ENCODE data around the gene DCXR.

DCXR gene

GRCh38 chr17:82037092-82037888 lies at the start of gene DCXR:
Gene DCXR, minus strand, starts transcription at chr17:82037697. Its CDS starts 15 bp downstream, at chr17:82037682.
- peak; percentile 91 for DNase-seq (ENCODE audit: low read depth)

GRCh38 chr17:82085931-82086764 lies 48.7 kb upstream of the DCXR start:
- DNase-seq (ENCODE audit: low read depth): no peak

- DNase-seq (ENCODE audit: low read depth): no peak
Observed at GRCh38 chr17:82085031-82085861, 47.7 kb upstream of the DCXR start.

GRCh38 chr17:82084373-82085030 lies 47.0 kb upstream of the DCXR start:
- no peak for DNase-seq (ENCODE audit: low read depth)

GRCh38 chr17:82083533-82084359 lies 46.2 kb upstream of the DCXR start:
- no peak for DNase-seq (ENCODE audit: low read depth)

- DNase-seq (ENCODE audit: low read depth): no peak
Observed at GRCh38 chr17:82083009-82083408, 45.5 kb upstream of the DCXR start.

GRCh38 chr17:82082456-82082855 lies 45.0 kb upstream of the DCXR start:
- DNase-seq (ENCODE audit: low read depth): no peak

- no peak for DNase-seq (ENCODE audit: low read depth)
Observed at GRCh38 chr17:82081966-82082365, 44.5 kb upstream of the DCXR start.

GRCh38 chr17:82081546-82081945 lies 44.0 kb upstream of the DCXR start:
- DNase-seq (ENCODE audit: low read depth): no peak

- no peak for DNase-seq (ENCODE audit: low read depth)
Observed at GRCh38 chr17:82080789-82081464, 43.4 kb upstream of the DCXR start.

GRCh38 chr17:82080048-82080788 lies 42.7 kb upstream of the DCXR start:
- no peak for DNase-seq (ENCODE audit: low read depth)

GRCh38 chr17:82079001-82079677 lies 41.6 kb upstream of the DCXR start:
- DNase-seq (ENCODE audit: low read depth): no peak

- no peak for DNase-seq (ENCODE audit: low read depth)
Observed at GRCh38 chr17:82078433-82078832, 40.9 kb upstream of the DCXR start.

- DNase-seq (ENCODE audit: low read depth): no peak
Observed at GRCh38 chr17:82077617-82078358, 40.3 kb upstream of the DCXR start.

- no peak for DNase-seq (ENCODE audit: low read depth)
Observed at GRCh38 chr17:82076785-82077591, 39.5 kb upstream of the DCXR start.

- no peak for DNase-seq (ENCODE audit: low read depth)
Observed at GRCh38 chr17:82076018-82076784, 38.7 kb upstream of the DCXR start.

GRCh38 chr17:82073446-82073845 lies 35.9 kb upstream of the DCXR start:
- DNase-seq (ENCODE audit: low read depth): no peak

Measured in activated T-helper 1 cell treated with Interleukin-2 at 50 U/mL for 16 hours (primary cell).